WERI-Rb-1 (cell line): ENCODE measurements around the gene SLC6A18.

Source experiments
- DNase-seq: peaks from one replicate; pipeline ENCODE4 v3.0.0-alpha.2; 2020
- H3K27ac ChIP-seq: fragments of 250-450 bp; sonication (Bioruptor Pico); 2 replicates; pipeline ENCODE4 v1.5.1; 2020; ENCODE audit warnings: mild to moderate bottlenecking, moderate library complexity
- H3K27me3 ChIP-seq: fragments of 250-450 bp; sonication (Bioruptor Pico); 2 replicates; pipeline ENCODE4 v1.5.1; 2021; ENCODE audit warnings: mild to moderate bottlenecking, low read depth, moderate library complexity; ENCODE audit not compliant: insufficient read depth, severe bottlenecking
- H3K36me3 ChIP-seq: fragments of 250-450 bp; sonication (Bioruptor Pico); 2 replicates; pipeline ENCODE4 v1.5.1; 2020; ENCODE audit warnings: mild to moderate bottlenecking, moderate library complexity
- H3K4me3 ChIP-seq: 2 replicates; pipeline ENCODE4 v1.5.1; 2011; ENCODE audit warnings: low read depth, mild to moderate bottlenecking, control low read depth, low read length
- H3K9me3 ChIP-seq: fragments of 250-450 bp; sonication (Bioruptor Pico); 2 replicates; pipeline ENCODE4 v1.5.1; 2021; ENCODE audit warnings: mild to moderate bottlenecking, moderate library complexity; ENCODE audit not compliant: severe bottlenecking
- CTCF ChIP-seq: IDR thresholded peaks from 2 replicates; pipeline ENCODE4 v1.5.1; 2011; ENCODE audit warnings: low read depth, mild to moderate bottlenecking, control low read depth, inconsistent platforms, low read length

The SLC6A18 gene

DNA sequence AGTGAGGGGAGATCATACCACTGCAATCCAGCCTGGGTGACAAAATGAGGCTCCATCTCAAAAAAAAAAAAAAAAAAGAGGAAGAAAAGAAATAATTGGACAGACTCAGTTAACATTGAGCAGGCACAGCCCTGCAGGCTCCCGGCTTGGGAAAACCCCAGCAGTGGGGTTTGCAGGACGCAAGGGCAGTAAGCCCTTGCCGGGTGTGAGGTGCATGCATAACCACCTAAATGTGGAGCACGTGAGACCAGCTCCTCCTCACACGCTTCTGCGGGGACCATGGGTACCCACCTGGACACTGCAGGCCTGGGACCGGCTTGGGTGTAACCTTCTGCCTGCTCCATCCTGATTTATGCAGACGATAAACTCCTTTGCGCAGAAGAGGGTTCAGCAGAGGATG is 4.8 kb upstream of the SLC6A18 start:
- no peaks in the 10 kb centered on the region for H3K27me3 ChIP-seq
- no peak for TF ChIP-seq CTCF
- H3K36me3 ChIP-seq: no peaks in the 10 kb centered on the region
- H3K4me3 ChIP-seq: no peak overlapping the region
- DNase-seq: no peak
- H3K27ac ChIP-seq: peak overlapping the region; percentile 41; the same call in 1 of the 2 replicates
- H3K9me3 ChIP-seq: peaks cover 7% of the 10 kb centered on the region

GRCh38 chr5:1220831-1221230 is 4.3 kb upstream of the SLC6A18 start:
- Histone ChIP-seq H3K27ac (peak overlapping the region; percentile 41; the same call in 1 of the 2 replicates), H3K27me3 (no peaks in the 10 kb centered on the region)

GRCh38 chr5:1221721-1222120 is 3.5 kb upstream of the SLC6A18 start:
- Histone ChIP-seq H3K27me3 (no peaks in the 10 kb centered on the region), H3K4me3 (no peak overlapping the region), H3K27ac (peak overlapping the region; percentile 4; the same call in 1 of the 2 replicates), H3K36me3 (no peaks in the 10 kb centered on the region), H3K9me3 (no peaks in the 10 kb centered on the region)
- TF ChIP-seq CTCF: no peak
- no peak for DNase-seq

More at GRCh38 chr5:1220831-1221230, 4.3 kb upstream of the SLC6A18 start:
- DNase-seq: peak; percentile 90
- no peaks in the 10 kb centered on the region for H3K36me3 ChIP-seq
- H3K4me3 ChIP-seq: no peak overlapping the region
- peaks cover 3% of the 10 kb centered on the region for H3K9me3 ChIP-seq
- no peak for TF ChIP-seq CTCF

DNA sequence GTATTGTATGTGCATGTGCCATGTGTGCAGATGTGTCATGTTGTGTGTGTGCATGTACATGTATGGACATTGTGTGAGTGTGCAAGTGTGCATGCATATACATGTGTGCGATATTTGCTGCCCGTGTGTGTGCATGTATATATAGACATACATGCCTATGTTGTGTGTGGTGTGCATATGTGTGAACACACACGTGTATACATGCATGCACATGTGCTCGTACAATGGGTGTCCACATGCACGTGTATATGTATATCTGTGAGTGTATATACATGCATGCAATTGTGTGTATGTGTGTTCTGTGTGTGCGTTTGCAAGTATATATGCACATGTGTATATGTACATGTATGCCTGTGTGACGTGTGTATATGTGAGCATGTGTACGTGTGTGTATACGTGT is 3.0 kb upstream of the SLC6A18 start:
- Histone ChIP-seq H3K27ac (no peak overlapping the region), H3K27me3 (no peaks in the 10 kb centered on the region), H3K36me3 (no peaks in the 10 kb centered on the region), H3K4me3 (no peak overlapping the region), H3K9me3 (no peaks in the 10 kb centered on the region)
- no peak for TF ChIP-seq CTCF
- DNase-seq: no peak

DNA sequence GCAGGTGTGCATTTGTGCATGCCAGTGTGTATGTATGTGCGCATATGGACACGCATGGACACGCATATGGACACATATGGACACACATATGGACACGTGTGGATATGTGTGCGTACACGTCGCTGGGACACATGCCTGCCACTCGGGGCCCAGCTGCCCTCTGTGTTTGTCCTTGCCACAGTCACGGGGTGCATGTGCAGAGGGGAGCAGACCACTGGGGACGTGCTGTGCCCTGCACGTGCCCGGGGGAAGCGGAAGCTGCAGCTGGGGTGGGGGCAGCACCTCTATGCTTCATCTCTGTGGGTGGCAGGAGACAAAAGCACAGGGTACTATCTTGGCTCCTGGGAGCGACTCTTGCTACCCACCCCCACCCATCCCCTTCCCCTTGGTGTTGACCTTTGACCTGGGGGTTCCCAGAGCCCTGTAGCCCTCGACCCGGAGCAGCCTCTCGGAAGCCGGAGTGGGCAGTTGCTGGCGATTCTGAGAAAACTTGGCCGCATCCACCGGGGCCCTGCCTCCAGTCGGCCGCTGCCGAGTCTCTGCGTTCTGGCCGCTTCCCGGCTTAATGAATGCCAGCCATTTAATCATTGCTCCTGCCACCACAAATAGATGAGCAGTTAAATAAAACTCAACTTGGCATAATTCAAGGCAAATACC is 2.4 kb upstream of the SLC6A18 start:
- H3K9me3 ChIP-seq: no peaks in the 10 kb centered on the region
- no peaks in the 10 kb centered on the region for H3K27me3 ChIP-seq
- H3K36me3 ChIP-seq: no peaks in the 10 kb centered on the region
- no peak for TF ChIP-seq CTCF
- H3K27ac ChIP-seq: no peak overlapping the region
- no peak overlapping the region for H3K4me3 ChIP-seq
- no peak for DNase-seq

- Histone ChIP-seq H3K9me3 (no peaks in the 10 kb centered on the region), H3K4me3 (no peak overlapping the region), H3K27me3 (no peaks in the 10 kb centered on the region), H3K36me3 (no peaks in the 10 kb centered on the region), H3K27ac (no peak overlapping the region)
- DNase-seq: no peak
- TF ChIP-seq CTCF: no peak
Observed at GRCh38 chr5:1223278-1223670, 1.9 kb upstream of the SLC6A18 start.
